ENCODE measurements around the gene ZNF618.

GRCh38 chr9:113896713-113897112 is 20.6 kb downstream of the ZNF618 start:
- TF ChIP-seq EP300 (IDR thresholded peaks at IDR 0.05; ENCODE audit: borderline replicate concordance in 1 of 2, low read depth in 1 of 2, low read length in 1 of 2) (no peak), RAD21 (IDR thresholded peaks at IDR 0.05; ENCODE audit: low read length) (no peak), POLR2AphosphoS5 (IDR thresholded peaks at IDR 0.05; ENCODE audit: low read depth, low read length) (no peak), REST (IDR thresholded peaks at IDR 0.05; ENCODE audit: low read depth, low read length) (no peak), CTCF (IDR thresholded peaks at IDR 0.05) (no peak), ELF1 (IDR thresholded peaks at IDR 0.05) (no peak), SMC3 (IDR thresholded peaks at IDR 0.05; ENCODE audit: low read depth, low read length) (no peak), EZH2phosphoT487 (IDR thresholded peaks at IDR 0.05; ENCODE audit: borderline replicate concordance, low read depth) (no peak), USF1 (IDR thresholded peaks at IDR 0.05; ENCODE audit: borderline replicate concordance, low read depth) (no peak), NFIC (IDR thresholded peaks at IDR 0.05; ENCODE audit: borderline replicate concordance) (no peak)
